Gastrocnemius medialis (tissue), 4 donors: ENCODE measurements around the gene GYS2.

Experiments used
- CTCF ChIP-seq, 5 experiments: fragments of 450-650 bp in 3 of 5; fragments of 200-600 bp in 2 of 5; sonication (generic) in 2 of 5; IDR thresholded peaks in 4 of 5; conservative IDR thresholded peaks in 1 of 5; 1 replicate in 4 of 5; 2 replicates in 1 of 5; pipeline ENCODE4 v1.5.1; 2016 to 2019; ENCODE audit warnings: antibody characterized with exemption in 5 of 5, mild to moderate bottlenecking in 3 of 5, moderate library complexity in 3 of 5
- POLR2A ChIP-seq, 2 donors: fragments of 450-650 bp; IDR thresholded peaks; one replicate each; pipeline ENCODE4 v1.6.1; 2017; ENCODE audit warnings: antibody characterized with exemption in 2 of 2, mild to moderate bottlenecking in 2 of 2, moderate library complexity in 2 of 2

GRCh38 chr12:21523148-21523547 is 81.5 kb downstream of the GYS2 start:
- TF ChIP-seq POLR2A (IDR thresholded peaks at IDR 0.05) (no peak), CTCF (IDR thresholded peaks at IDR 0.05 in 4 of 5, conservative IDR thresholded peaks at IDR 0.05 in 1 of 5) (no peak)
